Stimulated activated CD4-positive, alpha-beta T cell treated with anti-CD3 and anti-CD28 coated beads, Interleukin-4, amount 100 ng/mL, for 4 hours (primary cell): ENCODE measurements around the gene FUNDC2.
A peak's percentile ranks its signal among the peaks of the same experiment; 100 is the strongest.
"Not testable (repeated sequence)": the region's sequence is repeated elsewhere in the genome, so short reads cannot be mapped to it uniquely, and the experiment has no call there.

ENCODE experiments used
- DNase-seq, 2 experiments: peaks; one replicate each; pipeline ENCODE4 v3.0.0-alpha.2; 2020

Gene FUNDC2, protein sequence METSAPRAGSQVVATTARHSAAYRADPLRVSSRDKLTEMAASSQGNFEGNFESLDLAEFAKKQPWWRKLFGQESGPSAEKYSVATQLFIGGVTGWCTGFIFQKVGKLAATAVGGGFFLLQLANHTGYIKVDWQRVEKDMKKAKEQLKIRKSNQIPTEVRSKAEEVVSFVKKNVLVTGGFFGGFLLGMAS

DNA sequence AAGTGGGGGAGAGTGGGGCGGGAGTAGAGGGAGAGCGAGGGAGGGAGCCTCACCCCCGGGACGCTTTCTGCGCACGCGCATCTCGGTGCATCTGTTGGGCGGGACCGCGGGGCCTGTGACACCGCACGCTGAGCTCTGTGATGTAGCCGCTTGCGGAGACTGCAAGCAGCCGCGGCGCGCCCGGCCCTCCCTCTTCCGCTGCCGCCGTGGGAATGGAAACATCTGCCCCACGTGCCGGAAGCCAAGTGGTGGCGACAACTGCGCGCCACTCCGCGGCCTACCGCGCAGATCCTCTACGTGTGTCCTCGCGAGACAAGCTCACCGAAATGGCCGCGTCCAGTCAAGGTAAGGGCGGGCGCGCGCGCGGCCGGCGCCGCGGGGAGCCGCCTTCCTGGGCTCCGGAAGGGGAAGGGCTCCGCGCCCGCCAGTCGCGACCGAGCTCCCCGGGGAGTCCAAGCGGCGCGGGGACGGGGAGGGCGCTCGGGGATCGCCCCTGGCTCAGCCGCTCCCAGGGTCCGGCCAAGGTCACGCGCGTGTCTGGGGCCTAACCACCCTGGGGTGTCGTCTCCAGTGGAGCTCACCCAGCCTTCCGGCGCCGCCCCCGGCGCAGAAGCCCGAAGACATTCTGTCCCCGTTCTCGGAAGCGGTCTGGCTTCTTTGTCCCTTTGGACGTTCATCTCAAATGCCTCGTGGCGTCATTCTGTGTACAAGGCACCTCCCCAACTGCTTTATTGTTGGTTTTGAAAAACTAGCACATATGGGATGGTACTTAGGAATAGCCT, at the start of gene FUNDC2:
Gene FUNDC2 (plus strand): TSS at position 118 of the 782 bp plus-strand sequence. CDS start 95 bp downstream, at position 213.
- DNase-seq: peak; percentile 83 to 96

GRCh38 chrX:154979629-154980028, 47.0 kb upstream of the FUNDC2 start:
- DNase-seq: no peak

- peak; percentile 64 to 68 for DNase-seq
Measured at GRCh38 chrX:154980330-154981115, 46.1 kb upstream of the FUNDC2 start.

- DNase-seq: no peak
Measured at GRCh38 chrX:154981116-154981411, 45.6 kb upstream of the FUNDC2 start.

DNA sequence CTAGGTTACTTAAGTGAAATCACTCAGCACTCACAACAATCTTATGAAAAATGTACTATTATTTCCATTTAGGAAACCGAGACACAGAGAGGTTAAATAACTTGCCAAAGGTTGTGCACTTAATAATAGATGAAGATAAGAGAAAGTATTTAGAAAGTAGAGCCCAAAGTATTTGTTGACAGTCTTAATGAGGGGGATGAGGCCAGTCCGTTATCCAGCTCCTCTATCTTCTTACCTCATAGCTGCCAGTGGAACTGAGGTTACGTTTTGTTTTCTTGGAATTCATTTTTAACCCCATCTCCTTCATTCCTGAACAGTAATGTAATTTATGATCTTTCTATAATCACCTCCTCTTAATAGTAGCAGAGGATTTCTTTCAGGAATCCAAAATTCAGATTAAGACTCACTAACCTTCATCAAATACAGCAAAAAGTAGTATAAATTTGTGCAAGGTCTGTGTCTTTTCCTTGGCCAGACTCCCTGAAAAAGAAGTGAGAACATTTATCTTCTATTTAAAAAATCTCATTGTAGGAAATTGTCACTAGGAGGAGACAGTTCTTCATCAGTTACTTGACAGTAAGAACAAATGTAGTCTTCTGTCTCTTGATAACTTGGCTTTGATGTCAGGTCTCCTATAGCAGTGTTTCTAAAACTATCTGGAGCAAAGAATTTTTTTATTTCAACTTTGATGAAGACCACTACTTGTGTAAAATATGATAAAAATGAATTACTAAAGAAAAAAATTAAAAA, 39.6 kb upstream of the FUNDC2 start:
- DNase-seq: no peak

- DNase-seq: no peak
Measured at GRCh38 chrX:154987940-154988339, 38.7 kb upstream of the FUNDC2 start.

GRCh38 chrX:154988719-154989118, 37.9 kb upstream of the FUNDC2 start:
- no peak for DNase-seq

- no peak for DNase-seq
Measured at GRCh38 chrX:154990496-154990895, 36.1 kb upstream of the FUNDC2 start.

DNA sequence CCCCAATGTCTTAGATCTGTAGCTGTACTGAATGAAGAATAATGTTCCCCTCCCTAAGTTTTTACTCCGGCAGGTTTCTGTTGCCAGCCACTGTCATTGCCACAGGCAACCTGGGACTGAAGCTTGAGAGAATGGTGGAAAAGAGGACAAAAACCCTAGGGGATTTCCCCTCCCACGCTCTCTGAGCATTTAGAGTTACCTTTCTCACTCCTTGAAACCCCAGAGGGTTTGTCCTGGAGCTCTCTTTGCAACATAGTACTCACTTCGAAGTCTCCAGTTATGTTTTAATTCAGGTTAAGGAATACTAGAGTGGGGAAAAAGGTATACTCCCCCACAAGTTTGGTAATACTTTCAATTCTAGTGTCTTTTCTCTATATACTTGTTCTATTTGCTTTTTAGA, 35.6 kb upstream of the FUNDC2 start:
- peak in 1 of 2 experiments; percentile 1 for DNase-seq

GRCh38 chrX:154991476-154991875, 35.2 kb upstream of the FUNDC2 start:
- no peak for DNase-seq

DNA sequence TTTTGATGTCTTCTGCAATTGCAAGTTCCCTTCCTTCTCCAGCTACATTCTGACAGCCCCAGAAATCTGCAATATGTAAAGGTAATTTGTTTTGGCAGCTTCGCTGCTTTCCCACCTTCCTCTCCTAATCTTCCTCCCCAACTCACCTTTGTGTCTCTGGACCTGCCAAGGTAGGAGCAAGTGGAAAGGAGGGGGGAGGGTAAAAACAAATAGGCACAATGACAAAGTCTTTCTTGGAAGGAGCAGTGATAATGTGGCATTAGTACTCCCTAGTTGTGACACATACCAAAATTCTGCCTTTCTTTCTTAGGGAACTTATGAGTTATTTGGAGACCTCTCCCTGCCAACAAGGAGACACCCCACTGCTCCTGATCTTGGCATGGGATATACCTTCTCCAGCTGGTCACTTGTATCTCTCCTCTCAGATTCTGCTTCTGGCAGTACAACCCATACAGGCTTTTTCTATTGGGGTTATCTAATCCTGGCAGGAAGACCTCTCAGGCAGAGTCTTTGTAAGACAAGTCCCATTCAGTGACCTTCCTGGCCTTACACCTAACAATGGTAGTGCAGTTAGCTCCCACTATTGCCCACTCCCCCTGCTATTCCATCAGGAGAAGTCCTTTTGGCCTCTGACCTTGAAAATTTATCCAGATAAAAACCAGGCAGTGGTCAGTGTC, 28.3 kb upstream of the FUNDC2 start:
- no peak for DNase-seq

DNA sequence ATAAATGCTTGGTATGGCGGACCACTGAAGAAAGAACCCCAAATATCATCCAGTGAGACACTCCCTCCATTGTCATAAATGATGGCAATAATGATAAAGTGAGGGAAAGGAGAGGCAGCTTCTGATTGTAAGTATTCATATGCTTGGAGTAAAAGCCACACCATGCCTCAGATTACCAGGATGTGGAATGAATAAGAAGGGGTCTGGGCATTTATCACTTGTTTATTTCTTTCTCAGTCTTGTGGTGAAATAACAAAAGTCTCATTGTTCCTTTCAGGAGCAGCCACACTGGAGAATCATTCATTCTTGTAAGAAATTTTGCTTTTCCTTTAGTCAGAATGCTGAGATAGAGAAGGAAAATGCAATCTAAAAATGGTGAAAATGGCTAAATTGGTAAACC, 25.8 kb upstream of the FUNDC2 start:
- no peak for DNase-seq

DNA sequence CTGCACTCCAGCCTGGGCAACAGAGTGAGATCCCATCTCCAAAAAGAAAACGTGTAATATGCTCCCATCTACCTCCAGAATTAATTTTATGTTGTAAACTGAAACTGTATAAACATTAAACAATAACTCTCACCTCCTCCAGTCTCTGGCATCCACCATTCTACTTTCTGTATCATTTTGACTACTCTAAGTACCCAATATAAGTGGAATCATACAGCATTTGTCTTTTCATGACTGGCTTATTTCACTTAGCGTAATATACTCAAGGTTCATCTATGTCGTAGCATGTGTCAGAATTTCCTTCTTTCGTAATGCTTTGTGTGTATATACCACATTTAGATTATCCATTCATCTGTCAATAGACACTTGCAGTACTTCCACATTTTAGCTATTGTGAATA, 24.8 kb upstream of the FUNDC2 start:
- DNase-seq: no peak

- no peak for DNase-seq
Measured at GRCh38 chrX:155005190-155005589, 21.5 kb upstream of the FUNDC2 start.

DNA sequence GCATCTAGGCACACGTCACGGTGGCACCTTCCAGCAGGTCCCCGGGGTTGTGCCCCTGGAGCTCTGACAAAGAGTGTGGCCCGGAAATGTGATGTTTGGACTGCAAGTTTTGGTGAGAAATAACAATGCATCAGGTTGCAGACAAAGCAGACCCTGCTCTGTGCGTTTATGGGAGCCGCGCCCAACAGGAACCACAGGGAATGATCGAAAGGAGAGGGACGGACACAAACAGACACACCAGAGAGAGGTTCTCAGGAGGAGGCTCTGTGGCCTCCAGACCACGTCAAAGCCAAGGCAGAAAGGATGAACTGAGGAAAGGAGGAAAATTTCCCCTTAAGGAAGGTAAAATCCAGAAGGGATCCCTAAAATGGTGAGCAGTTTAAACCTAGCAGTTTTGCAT, 20.3 kb upstream of the FUNDC2 start:
- not testable (repeated sequence) for DNase-seq

GRCh38 chrX:155006913-155007671, 19.6 kb upstream of the FUNDC2 start:
- not testable (repeated sequence) for DNase-seq

DNA sequence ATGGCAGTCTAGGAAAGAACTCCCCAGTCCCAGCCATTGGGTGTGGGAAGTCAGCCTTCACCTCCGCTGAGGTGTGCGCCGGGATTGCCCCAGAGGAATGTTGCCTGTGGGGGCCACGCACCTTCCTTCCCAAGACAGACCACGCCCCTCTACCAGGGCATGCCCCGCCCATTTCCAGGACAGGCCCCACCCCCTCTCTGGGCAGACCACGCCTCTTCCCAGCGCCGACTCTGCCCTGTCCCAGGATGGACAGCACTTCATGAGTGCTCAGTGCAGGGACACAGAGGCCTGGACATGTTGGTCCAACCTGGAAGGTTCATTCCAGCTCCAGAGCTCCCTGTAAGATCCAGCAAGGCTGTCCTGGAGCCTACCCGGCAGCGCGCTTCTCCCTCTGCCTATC, 18.1 kb upstream of the FUNDC2 start:
- DNase-seq: not testable (repeated sequence)

- DNase-seq: no peak
Measured at GRCh38 chrX:155009994-155010472, 16.6 kb upstream of the FUNDC2 start.

GRCh38 chrX:155020591-155020990, 6.1 kb upstream of the FUNDC2 start:
- DNase-seq: no peak

DNA sequence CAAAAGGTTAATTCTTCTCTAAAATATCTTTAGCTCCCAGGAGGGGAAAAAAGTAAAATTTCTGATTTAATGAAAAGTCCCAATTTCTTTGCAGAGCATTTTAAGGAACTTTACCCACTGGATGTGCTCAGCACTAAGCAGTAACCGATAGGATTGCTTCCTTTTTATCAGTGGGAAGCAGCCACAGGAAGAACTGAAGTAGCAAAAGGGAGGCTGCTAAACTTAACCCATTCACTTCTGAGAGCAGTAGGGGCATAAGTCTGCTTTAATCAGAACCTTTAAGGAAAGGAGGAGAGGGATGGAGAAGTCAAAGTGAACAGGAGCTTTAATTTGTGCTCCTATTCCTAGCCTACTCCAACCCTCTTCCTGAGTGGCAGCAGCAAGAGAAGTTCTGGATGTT, 4.1 kb upstream of the FUNDC2 start, which contains the start of gene F8:
Gene F8 (minus strand): TSS at position 139 of the 400 bp plus-strand sequence. CDS start 171 bp downstream, outside the sequence.
- no peak for DNase-seq
